Tibial nerve (tissue), 4 donors: ENCODE measurements around the gene DECR2. TPM values are rescaled to one million over a fixed set of nuclear protein-coding genes. Genes with fewer than 3 reads are reported as not detected.

Experiments
- DNase-seq, 2 donors: peaks; one replicate each; pipeline ENCODE4 v3.0.0-alpha.2; 2019; ENCODE audit warnings: low spot score in 2 of 2
- H3K27ac ChIP-seq, 4 donors: fragments of 200-600 bp; sonication (generic) in 3 of 4; one replicate each; pipeline ENCODE4 v1.5.1; 2017 to 2019; ENCODE audit warnings: mild to moderate bottlenecking in 1 of 4
- H3K27me3 ChIP-seq, 2 donors: fragments of 200-600 bp; sonication (generic) in 1 of 2; one replicate each; pipeline versions ENCODE4 v1.5.1 to v1.6.0; 2017 to 2019
- H3K36me3 ChIP-seq, 3 donors: fragments of 200-600 bp; sonication (generic); one replicate each; pipeline ENCODE4 v1.5.1; 2018 to 2019
- H3K4me1 ChIP-seq, 4 donors: fragments of 200-600 bp; sonication (generic) in 3 of 4; one replicate each; pipeline ENCODE4 v1.5.1; 2017 to 2019
- H3K4me3 ChIP-seq, 4 donors: fragments of 200-600 bp; sonication (generic) in 3 of 4; one replicate each; pipeline ENCODE4 v1.5.1; 2017 to 2019; ENCODE audit warnings: mild to moderate bottlenecking in 1 of 4, moderate library complexity in 1 of 4
- H3K9me3 ChIP-seq, 4 donors: fragments of 200-600 bp; sonication (generic) in 3 of 4; one replicate each; pipeline ENCODE4 v1.5.1; 2017 to 2019
- CTCF ChIP-seq, 5 experiments: fragments of 200-600 bp in 3 of 5; fragments of 450-650 bp in 2 of 5; sonication (generic) in 3 of 5; IDR thresholded peaks; one replicate each; pipeline ENCODE4 v1.5.1; 2016 to 2019; ENCODE audit warnings: antibody characterized with exemption in 5 of 5, mild to moderate bottlenecking in 3 of 5, moderate library complexity in 2 of 5
- EP300 ChIP-seq, 2 donors: sonication (generic); formaldehyde crosslinking; IDR thresholded peaks; one replicate each; pipeline ENCODE4 v1.6.1; 2017; ENCODE audit warnings: antibody characterized with exemption in 2 of 2, mild to moderate bottlenecking in 1 of 2
- POLR2A ChIP-seq, 2 donors: fragments of 450-650 bp; IDR thresholded peaks; one replicate each; pipeline ENCODE4 v1.6.1; 2017; ENCODE audit warnings: antibody characterized with exemption in 2 of 2, mild to moderate bottlenecking in 2 of 2, moderate library complexity in 2 of 2
- WGBS, 2 donors: methylation state at CpG; one replicate each; pipeline ENCODE4 v1.1.5; 2018; 5-methylcytosine and 5-hydroxymethylcytosine counted together
- total RNA-seq, 4 donors: library from RNA; depleted of rRNA; stranded (reverse); fragments of >200 nt; gene quantifications; one replicate each; pipeline ENCODE4 v1.1.0, GENCODE V29; 2016

DECR2 gene
- total RNA-seq, 4 donors from 2014 or later: 20.3 to 68.4 (median 33.6) TPM

DNA sequence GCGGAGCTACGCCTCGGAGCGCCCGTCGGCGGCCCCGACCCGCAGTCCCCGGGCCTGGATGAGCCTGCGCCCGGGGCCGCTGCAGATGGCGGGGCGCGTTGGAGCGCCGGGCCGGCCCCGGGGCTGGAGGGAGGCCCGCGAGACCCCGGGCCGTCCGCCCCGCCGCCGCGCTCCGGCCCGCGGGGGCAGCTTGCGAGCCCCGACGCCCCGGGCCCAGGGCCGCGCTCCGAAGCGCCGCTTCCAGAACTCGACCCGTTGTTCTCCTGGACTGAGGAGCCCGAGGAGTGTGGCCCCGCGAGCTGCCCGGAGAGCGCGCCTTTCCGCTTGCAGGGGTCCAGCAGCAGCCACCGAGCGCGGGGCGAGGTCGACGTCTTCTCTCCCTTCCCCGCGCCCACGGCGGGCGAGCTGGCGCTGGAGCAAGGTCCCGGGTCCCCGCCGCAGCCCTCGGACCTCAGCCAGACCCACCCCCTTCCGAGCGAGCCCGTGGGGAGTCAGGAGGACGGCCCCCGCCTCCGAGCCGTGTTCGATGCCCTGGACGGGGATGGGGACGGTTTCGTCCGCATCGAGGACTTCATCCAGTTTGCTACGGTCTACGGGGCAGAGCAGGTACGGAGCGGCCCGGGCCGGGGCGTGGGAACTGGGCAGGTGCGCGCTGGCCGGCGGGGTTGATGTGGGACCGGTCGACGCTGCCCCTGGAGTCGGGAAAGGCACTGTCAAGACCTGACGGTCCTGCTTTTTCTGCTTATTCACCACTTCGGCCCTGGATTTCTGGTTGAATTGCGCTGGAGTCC lies 24.6 kb downstream of the DECR2 start:
- DNase-seq: no peak
- H3K27me3 ChIP-seq: no peaks in the 10 kb centered on the region
- H3K27ac ChIP-seq: peak overlapping the region in 3 of 4 donors; percentile 21 to 98 (median 32)
- no peaks in the 10 kb centered on the region for H3K36me3 ChIP-seq
- TF ChIP-seq CTCF (IDR thresholded peaks at IDR 0.05) (no peak), EP300 (IDR thresholded peaks at IDR 0.05) (peak in 1 of 2 donors; percentile 4), POLR2A (IDR thresholded peaks at IDR 0.05) (no peak)
- 0 to 1% methylated on average over 18 to 44 of the region's 97 CpGs for WGBS, 2 donors
- no peaks in the 10 kb centered on the region for H3K9me3 ChIP-seq
- peaks cover 0 to 41% (median 20%) of the 10 kb centered on the region in 4 donors for H3K4me1 ChIP-seq
- peak overlapping the region; percentile 42 to 88 (median 66) for H3K4me3 ChIP-seq

- Histone ChIP-seq H3K36me3 (peaks cover 0 to 5% (median 0%) of the 10 kb centered on the region in 3 donors), H3K27ac (peak overlapping the region in 3 of 4 donors; percentile 21 to 98 (median 32)), H3K27me3 (no peaks in the 10 kb centered on the region), H3K4me3 (peak overlapping the region; percentile 42 to 88 (median 66)), H3K4me1 (peaks cover 0 to 41% (median 20%) of the 10 kb centered on the region in 4 donors), H3K9me3 (no peaks in the 10 kb centered on the region)
- TF ChIP-seq EP300 (IDR thresholded peaks at IDR 0.05) (no peak), CTCF (IDR thresholded peaks at IDR 0.05) (no peak), POLR2A (IDR thresholded peaks at IDR 0.05) (no peak)
- DNase-seq: peak in 1 of 2 donors; percentile 14
- WGBS, 2 donors: 2 to 5% methylated on average over 11 to 13 of the region's 13 CpGs
Measured at GRCh38 chr16:426906-427249, 25.2 kb downstream of the DECR2 start.

DNA sequence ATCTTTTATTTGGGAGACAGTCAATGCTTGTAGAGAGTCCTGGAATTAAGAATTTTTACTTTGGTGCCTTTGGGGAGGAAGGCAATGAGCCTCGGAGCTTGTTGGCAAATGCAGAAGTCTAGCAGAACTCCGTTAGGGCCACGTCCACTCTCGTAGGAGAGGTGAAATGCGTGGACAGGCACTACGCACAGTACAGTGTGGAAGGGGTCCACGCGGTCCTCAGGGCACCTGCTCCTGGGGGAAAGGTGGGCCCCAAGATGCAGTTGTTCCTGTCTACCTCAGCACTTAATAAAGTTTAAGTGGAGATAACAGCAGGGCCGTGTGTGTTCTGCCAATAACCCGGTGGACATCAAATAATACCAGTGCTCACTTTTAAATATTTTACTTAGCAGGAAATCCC lies 25.6 kb downstream of the DECR2 start:
- 39 to 40% methylated on average over 10 of the region's 10 CpGs for WGBS, 2 donors
- H3K27ac ChIP-seq: peak overlapping the region in 1 of 4 donors; percentile 98
- peaks cover 0 to 5% (median 0%) of the 10 kb centered on the region in 3 donors for H3K36me3 ChIP-seq
- DNase-seq: no peak
- H3K27me3 ChIP-seq: no peaks in the 10 kb centered on the region
- H3K4me1 ChIP-seq: peaks cover 0 to 41% (median 20%) of the 10 kb centered on the region in 4 donors
- peak overlapping the region; percentile 42 to 88 (median 66) for H3K4me3 ChIP-seq
- H3K9me3 ChIP-seq: no peaks in the 10 kb centered on the region
- TF ChIP-seq POLR2A (IDR thresholded peaks at IDR 0.05) (no peak), EP300 (IDR thresholded peaks at IDR 0.05) (no peak), CTCF (IDR thresholded peaks at IDR 0.05) (no peak)

DNA sequence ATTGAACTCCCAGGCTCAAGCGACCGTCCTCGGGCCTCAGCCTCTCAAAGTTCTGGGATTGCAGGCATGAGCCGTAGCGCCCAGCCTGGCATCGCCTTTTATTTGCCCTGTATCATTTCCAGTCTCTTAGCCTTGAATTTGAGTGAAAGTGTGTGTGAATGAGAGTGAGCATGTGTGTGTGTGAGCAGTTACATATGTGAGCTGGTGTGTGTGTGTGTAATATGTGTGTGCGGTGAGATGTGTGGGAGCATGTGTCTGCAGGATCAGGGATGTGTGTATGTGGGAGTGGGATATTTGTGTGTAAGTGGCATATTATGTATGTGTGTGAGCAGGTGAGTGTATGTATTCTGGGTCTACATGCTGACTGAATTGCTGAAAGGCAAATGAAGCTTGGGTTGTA lies 29.2 kb downstream of the DECR2 start:
- no peaks in the 10 kb centered on the region for H3K9me3 ChIP-seq
- H3K27ac ChIP-seq: no peak overlapping the region
- H3K36me3 ChIP-seq: peaks cover 0 to 5% (median 0%) of the 10 kb centered on the region in 3 donors
- no peak overlapping the region for H3K4me3 ChIP-seq
- 92 to 94% methylated on average over 7 of the region's 7 CpGs for WGBS, 2 donors
- no peak for TF ChIP-seq POLR2A (IDR thresholded peaks at IDR 0.05)
- TF ChIP-seq CTCF (IDR thresholded peaks at IDR 0.05): no peak
- no peak for TF ChIP-seq EP300 (IDR thresholded peaks at IDR 0.05)
- H3K27me3 ChIP-seq: no peaks in the 10 kb centered on the region
- H3K4me1 ChIP-seq: peaks cover 0 to 23% (median 15%) of the 10 kb centered on the region in 4 donors
- DNase-seq: no peak

- H3K27ac ChIP-seq: no peak overlapping the region
- no peaks in the 10 kb centered on the region for H3K27me3 ChIP-seq
- peaks cover 0 to 22% (median 0%) of the 10 kb centered on the region in 4 donors for H3K4me1 ChIP-seq
- H3K36me3 ChIP-seq: peaks cover 0 to 6% (median 0%) of the 10 kb centered on the region in 3 donors
- no peaks in the 10 kb centered on the region for H3K9me3 ChIP-seq
- no peak for TF ChIP-seq CTCF (IDR thresholded peaks at IDR 0.05)
- TF ChIP-seq POLR2A (IDR thresholded peaks at IDR 0.05): no peak
- no peak for TF ChIP-seq EP300 (IDR thresholded peaks at IDR 0.05)
- WGBS, 2 donors: 91% methylated on average over 6 of the region's 6 CpGs
- no peak overlapping the region for H3K4me3 ChIP-seq
- DNase-seq: no peak
Measured at GRCh38 chr16:440627-441026, 38.9 kb downstream of the DECR2 start.
